ENCODE results near the gene ENOPH1.

DNA sequence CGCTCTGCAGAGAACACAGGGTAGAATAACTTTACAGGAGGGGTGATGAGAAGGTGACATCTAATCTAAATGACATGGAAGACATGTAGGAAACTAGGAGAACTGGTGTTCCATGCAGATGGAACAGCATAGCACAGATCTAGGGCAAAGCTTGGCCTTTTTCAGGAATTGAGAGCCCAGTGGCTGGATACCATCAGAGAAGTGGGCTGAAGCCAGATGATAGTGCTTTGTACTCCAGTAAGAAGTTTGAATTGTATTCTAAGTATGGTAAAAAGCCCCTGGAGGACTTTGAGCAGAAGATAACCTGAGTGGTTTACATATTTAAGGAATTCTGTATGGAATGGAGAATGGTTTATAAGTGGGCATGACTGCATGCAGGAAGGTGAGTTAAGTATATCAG lies 32.8 kb downstream of the ENOPH1 start:
- TF ChIP-seq, protein P1, sequence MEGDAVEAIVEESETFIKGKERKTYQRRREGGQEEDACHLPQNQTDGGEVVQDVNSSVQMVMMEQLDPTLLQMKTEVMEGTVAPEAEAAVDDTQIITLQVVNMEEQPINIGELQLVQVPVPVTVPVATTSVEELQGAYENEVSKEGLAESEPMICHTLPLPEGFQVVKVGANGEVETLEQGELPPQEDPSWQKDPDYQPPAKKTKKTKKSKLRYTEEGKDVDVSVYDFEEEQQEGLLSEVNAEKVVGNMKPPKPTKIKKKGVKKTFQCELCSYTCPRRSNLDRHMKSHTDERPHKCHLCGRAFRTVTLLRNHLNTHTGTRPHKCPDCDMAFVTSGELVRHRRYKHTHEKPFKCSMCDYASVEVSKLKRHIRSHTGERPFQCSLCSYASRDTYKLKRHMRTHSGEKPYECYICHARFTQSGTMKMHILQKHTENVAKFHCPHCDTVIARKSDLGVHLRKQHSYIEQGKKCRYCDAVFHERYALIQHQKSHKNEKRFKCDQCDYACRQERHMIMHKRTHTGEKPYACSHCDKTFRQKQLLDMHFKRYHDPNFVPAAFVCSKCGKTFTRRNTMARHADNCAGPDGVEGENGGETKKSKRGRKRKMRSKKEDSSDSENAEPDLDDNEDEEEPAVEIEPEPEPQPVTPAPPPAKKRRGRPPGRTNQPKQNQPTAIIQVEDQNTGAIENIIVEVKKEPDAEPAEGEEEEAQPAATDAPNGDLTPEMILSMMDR (IDR thresholded peaks at IDR 0.05), result no peak
- no peak for TF ChIP-seq POLR2A (IDR thresholded peaks at IDR 0.05)
